WTC11 (cell line): ENCODE results near the gene TIMM10. TPM values are rescaled to one million over a fixed set of nuclear protein-coding genes. Genes with fewer than 3 reads are reported as not detected.
A peak's percentile ranks its signal among the peaks of the same experiment; 100 is the strongest.

Source experiments
- ELF4 ChIP-seq: sonication (generic); formaldehyde crosslinking; IDR thresholded peaks from 2 replicates; pipeline ENCODE4 v1.8.1; 2022; ENCODE audit warnings: low read depth, mild to moderate bottlenecking, moderate library complexity, missing genetic modification reagents
- EMX1 ChIP-seq: fragments of 250-450 bp; sonication (Bioruptor Pico); IDR thresholded peaks from 2 replicates; pipeline ENCODE4 v1.8.0; 2021; ENCODE audit warnings: mild to moderate bottlenecking
- ESRRA ChIP-seq: sonication (generic); formaldehyde crosslinking; IDR thresholded peaks from 2 replicates; pipeline ENCODE4 v1.8.1; 2022; ENCODE audit warnings: mild to moderate bottlenecking, missing genetic modification reagents, borderline replicate concordance
- FOXJ3 ChIP-seq: sonication (generic); formaldehyde crosslinking; IDR thresholded peaks from 2 replicates; pipeline ENCODE4 v1.9.0; 2021; ENCODE audit warnings: missing genetic modification reagents, mild to moderate bottlenecking, borderline replicate concordance
- FOXK1 ChIP-seq: sonication (generic); formaldehyde crosslinking; IDR thresholded peaks from 2 replicates; pipeline ENCODE4 v1.8.0; 2022; ENCODE audit warnings: mild to moderate bottlenecking, moderate library complexity, missing genetic modification reagents
- GTF2I ChIP-seq: fragments of 250-450 bp; sonication (Bioruptor Pico); conservative IDR thresholded peaks from 2 replicates; pipeline ENCODE4 v1.4.0; 2021; ENCODE audit warnings: mild to moderate bottlenecking
- HMGA2 ChIP-seq: fragments of 250-450 bp; sonication (Bioruptor Pico); IDR thresholded peaks from 2 replicates; pipeline ENCODE4 v1.4.0; 2021; ENCODE audit warnings: mild to moderate bottlenecking, moderate library complexity
- JUN ChIP-seq: sonication (generic); formaldehyde crosslinking; IDR thresholded peaks from 2 replicates; pipeline ENCODE4 v1.8.0; 2023; ENCODE audit warnings: mild to moderate bottlenecking, missing genetic modification reagents
- NR1H2 ChIP-seq: sonication (generic); formaldehyde crosslinking; IDR thresholded peaks from 2 replicates; pipeline ENCODE4 v1.9.0; 2021; ENCODE audit warnings: mild to moderate bottlenecking, moderate library complexity, missing genetic modification reagents
- PRRX2 ChIP-seq: fragments of 250-450 bp; sonication (Bioruptor Pico); IDR thresholded peaks from 2 replicates; pipeline ENCODE4 v1.8.0; 2021; ENCODE audit warnings: mild to moderate bottlenecking
- RORB ChIP-seq: fragments of 250-450 bp; sonication (Bioruptor Pico); IDR thresholded peaks from 2 replicates; pipeline ENCODE4 v1.9.0; 2021; ENCODE audit warnings: mild to moderate bottlenecking
- SMAD3 ChIP-seq: sonication (generic); formaldehyde crosslinking; IDR thresholded peaks from 2 replicates; pipeline ENCODE4 v1.8.0; 2022; ENCODE audit warnings: missing genetic modification reagents, mild to moderate bottlenecking, borderline replicate concordance
- SP1 ChIP-seq: sonication (generic); formaldehyde crosslinking; conservative IDR thresholded peaks from 2 replicates; pipeline ENCODE4 v1.8.1; 2022; ENCODE audit warnings: missing genetic modification reagents
- TEAD4 ChIP-seq: sonication (generic); formaldehyde crosslinking; IDR thresholded peaks from 2 replicates; pipeline ENCODE4 v1.8.0; 2022; ENCODE audit warnings: mild to moderate bottlenecking, missing genetic modification reagents
- ZNF263 ChIP-seq: sonication (generic); formaldehyde crosslinking; IDR thresholded peaks from 2 replicates; pipeline ENCODE4 v1.8.1; 2022; ENCODE audit warnings: low read depth, mild to moderate bottlenecking, moderate library complexity, missing genetic modification reagents
- ZNF317 ChIP-seq: sonication (generic); formaldehyde crosslinking; IDR thresholded peaks from 2 replicates; pipeline ENCODE4 v1.8.1; 2023; ENCODE audit warnings: low read depth, mild to moderate bottlenecking, moderate library complexity, missing genetic modification reagents, borderline replicate concordance
- ZNF396 ChIP-seq: fragments of 250-450 bp; sonication (Bioruptor Pico); IDR thresholded peaks from 2 replicates; pipeline ENCODE4 v1.8.0; 2021; ENCODE audit warnings: mild to moderate bottlenecking, moderate library complexity, borderline replicate concordance
- total RNA-seq: library from RNA; stranded (reverse); gene quantifications from 3 replicates; pipeline ENCODE4 v1.2.3, GENCODE V29; 2021
- TF ChIP-seq, protein P1 (sequence below): sonication (generic); formaldehyde crosslinking; IDR thresholded peaks from 2 replicates; pipeline ENCODE4 v1.8.0; 2022; ENCODE audit warnings: mild to moderate bottlenecking, missing genetic modification reagents
- TF ChIP-seq, protein P2 (sequence below): fragments of 250-450 bp; sonication (Bioruptor Pico); IDR thresholded peaks from 2 replicates; pipeline ENCODE4 v1.8.0; 2021; ENCODE audit warnings: mild to moderate bottlenecking
- TF ChIP-seq, protein P3 (sequence below): sonication (generic); formaldehyde crosslinking; IDR thresholded peaks from 2 replicates; pipeline ENCODE4 v1.8.1; 2023; ENCODE audit warnings: mild to moderate bottlenecking, moderate library complexity, missing genetic modification reagents
- TF ChIP-seq, protein P4 (sequence below): sonication (generic); formaldehyde crosslinking; IDR thresholded peaks from 2 replicates; pipeline ENCODE4 v1.8.1; 2023; ENCODE audit warnings: mild to moderate bottlenecking, missing genetic modification reagents, borderline replicate concordance
- TF ChIP-seq, protein P5 (sequence below): sonication (generic); formaldehyde crosslinking; IDR thresholded peaks from 2 replicates; pipeline ENCODE4 v1.8.1; 2022; ENCODE audit warnings: mild to moderate bottlenecking, moderate library complexity, missing genetic modification reagents
- TF ChIP-seq, protein P6 (sequence below): sonication (generic); formaldehyde crosslinking; IDR thresholded peaks from 2 replicates; pipeline ENCODE4 v1.8.0; 2023; ENCODE audit warnings: mild to moderate bottlenecking, missing genetic modification reagents
- TF ChIP-seq, protein P7 (sequence below): fragments of 200-600 bp; IDR thresholded peaks from 2 replicates; pipeline ENCODE4 v1.8.0; 2022; ENCODE audit warnings: antibody characterized with exemption
- TF ChIP-seq, protein P8 (sequence below): fragments of 250-450 bp; sonication (Bioruptor Pico); IDR thresholded peaks from 2 replicates; pipeline ENCODE4 v1.9.0; 2021; ENCODE audit warnings: moderate library complexity, mild to moderate bottlenecking, inconsistent platforms, borderline replicate concordance

Gene TIMM10
- total RNA-seq, 1 experiment from 2014 or later = 92.8 TPM

DNA sequence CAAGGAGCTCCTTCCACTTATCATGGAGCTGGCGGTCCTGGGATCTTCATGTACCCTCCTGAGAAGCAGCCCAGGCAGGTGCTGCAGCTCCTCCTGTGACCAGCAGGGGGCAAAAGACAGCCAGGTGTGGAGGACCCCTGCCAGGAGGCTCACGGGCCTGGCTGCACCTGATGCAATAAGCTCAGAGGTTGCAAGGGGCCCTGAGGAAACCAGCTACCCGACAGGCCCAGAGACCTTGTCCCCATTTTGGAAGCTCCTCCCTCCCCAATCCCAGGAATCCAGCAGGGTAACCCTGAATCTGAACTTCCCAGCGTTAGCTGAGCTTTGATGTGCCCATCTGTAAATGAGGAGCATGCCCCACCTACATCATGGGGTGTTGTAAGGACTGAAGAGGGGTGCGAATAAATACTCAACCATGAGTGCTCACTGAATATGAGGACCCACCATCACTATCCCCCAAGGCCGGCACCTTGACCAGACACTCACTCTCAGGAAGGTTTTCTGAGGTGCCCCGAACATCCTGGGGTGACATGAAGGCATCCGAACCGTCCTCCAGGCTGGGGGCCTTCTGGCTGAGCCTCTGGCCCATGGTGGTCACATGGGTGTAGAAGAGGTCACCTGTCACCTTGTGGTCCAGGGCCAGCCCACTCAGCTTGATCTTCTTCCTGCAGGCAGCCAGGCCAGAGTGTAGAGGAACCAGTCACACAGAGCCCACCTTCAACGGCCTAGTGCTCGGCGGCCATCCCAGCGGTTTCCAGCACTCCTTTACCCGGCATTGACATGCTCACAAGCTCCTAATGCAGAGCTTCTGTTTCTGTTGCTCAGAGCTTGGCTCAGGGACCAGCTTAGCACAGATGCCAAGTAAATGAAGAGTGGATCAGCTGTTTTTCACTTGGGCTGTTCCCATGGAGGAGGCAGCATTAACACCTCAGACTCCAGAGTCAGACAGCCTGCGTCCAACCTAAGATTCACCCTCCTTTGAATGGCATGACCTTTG lies 36.7 kb downstream of the TIMM10 start (continued):
- TF ChIP-seq FOXJ3 = no peak
- TF ChIP-seq, protein P1, sequence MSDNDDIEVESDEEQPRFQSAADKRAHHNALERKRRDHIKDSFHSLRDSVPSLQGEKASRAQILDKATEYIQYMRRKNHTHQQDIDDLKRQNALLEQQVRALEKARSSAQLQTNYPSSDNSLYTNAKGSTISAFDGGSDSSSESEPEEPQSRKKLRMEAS (CRISPR knock-in tag) = peak; percentile 92
- TF ChIP-seq HMGA2 (CRISPR knock-in tag) = no peak
- no peak for TF ChIP-seq NR1H2 (CRISPR knock-in tag)
- TF ChIP-seq JUN (CRISPR knock-in tag) = no peak
- TF ChIP-seq, protein P2, sequence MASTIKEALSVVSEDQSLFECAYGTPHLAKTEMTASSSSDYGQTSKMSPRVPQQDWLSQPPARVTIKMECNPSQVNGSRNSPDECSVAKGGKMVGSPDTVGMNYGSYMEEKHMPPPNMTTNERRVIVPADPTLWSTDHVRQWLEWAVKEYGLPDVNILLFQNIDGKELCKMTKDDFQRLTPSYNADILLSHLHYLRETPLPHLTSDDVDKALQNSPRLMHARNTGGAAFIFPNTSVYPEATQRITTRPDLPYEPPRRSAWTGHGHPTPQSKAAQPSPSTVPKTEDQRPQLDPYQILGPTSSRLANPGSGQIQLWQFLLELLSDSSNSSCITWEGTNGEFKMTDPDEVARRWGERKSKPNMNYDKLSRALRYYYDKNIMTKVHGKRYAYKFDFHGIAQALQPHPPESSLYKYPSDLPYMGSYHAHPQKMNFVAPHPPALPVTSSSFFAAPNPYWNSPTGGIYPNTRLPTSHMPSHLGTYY (CRISPR knock-in tag) = no peak
- TF ChIP-seq, protein P3, sequence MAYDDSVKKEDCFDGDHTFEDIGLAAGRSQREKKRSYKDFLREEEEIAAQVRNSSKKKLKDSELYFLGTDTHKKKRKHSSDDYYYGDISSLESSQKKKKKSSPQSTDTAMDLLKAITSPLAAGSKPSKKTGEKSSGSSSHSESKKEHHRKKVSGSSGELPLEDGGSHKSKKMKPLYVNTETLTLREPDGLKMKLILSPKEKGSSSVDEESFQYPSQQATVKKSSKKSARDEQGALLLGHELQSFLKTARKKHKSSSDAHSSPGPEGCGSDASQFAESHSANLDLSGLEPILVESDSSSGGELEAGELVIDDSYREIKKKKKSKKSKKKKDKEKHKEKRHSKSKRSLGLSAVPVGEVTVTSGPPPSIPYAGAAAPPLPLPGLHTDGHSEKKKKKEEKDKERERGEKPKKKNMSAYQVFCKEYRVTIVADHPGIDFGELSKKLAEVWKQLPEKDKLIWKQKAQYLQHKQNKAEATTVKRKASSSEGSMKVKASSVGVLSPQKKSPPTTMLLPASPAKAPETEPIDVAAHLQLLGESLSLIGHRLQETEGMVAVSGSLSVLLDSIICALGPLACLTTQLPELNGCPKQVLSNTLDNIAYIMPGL (CRISPR knock-in tag) = peak; percentile 55; the same call in 1 of the 2 replicates
- no peak for TF ChIP-seq FOXK1
- no peak for TF ChIP-seq SP1
- TF ChIP-seq, protein P4, sequence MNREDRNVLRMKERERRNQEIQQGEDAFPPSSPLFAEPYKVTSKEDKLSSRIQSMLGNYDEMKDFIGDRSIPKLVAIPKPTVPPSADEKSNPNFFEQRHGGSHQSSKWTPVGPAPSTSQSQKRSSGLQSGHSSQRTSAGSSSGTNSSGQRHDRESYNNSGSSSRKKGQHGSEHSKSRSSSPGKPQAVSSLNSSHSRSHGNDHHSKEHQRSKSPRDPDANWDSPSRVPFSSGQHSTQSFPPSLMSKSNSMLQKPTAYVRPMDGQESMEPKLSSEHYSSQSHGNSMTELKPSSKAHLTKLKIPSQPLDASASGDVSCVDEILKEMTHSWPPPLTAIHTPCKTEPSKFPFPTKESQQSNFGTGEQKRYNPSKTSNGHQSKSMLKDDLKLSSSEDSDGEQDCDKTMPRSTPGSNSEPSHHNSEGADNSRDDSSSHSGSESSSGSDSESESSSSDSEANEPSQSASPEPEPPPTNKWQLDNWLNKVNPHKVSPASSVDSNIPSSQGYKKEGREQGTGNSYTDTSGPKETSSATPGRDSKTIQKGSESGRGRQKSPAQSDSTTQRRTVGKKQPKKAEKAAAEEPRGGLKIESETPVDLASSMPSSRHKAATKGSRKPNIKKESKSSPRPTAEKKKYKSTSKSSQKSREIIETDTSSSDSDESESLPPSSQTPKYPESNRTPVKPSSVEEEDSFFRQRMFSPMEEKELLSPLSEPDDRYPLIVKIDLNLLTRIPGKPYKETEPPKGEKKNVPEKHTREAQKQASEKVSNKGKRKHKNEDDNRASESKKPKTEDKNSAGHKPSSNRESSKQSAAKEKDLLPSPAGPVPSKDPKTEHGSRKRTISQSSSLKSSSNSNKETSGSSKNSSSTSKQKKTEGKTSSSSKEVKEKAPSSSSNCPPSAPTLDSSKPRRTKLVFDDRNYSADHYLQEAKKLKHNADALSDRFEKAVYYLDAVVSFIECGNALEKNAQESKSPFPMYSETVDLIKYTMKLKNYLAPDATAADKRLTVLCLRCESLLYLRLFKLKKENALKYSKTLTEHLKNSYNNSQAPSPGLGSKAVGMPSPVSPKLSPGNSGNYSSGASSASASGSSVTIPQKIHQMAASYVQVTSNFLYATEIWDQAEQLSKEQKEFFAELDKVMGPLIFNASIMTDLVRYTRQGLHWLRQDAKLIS (CRISPR knock-in tag) = no peak
- no peak for TF ChIP-seq RORB
- no peak for TF ChIP-seq PRRX2 (CRISPR knock-in tag)
- TF ChIP-seq, protein P5, sequence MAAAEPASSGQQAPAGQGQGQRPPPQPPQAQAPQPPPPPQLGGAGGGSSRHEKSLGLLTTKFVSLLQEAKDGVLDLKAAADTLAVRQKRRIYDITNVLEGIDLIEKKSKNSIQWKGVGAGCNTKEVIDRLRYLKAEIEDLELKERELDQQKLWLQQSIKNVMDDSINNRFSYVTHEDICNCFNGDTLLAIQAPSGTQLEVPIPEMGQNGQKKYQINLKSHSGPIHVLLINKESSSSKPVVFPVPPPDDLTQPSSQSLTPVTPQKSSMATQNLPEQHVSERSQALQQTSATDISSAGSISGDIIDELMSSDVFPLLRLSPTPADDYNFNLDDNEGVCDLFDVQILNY = 0 out of 2 replicates have a peak, but pooled peaks have one; percentile 53
- TF ChIP-seq, protein P6, sequence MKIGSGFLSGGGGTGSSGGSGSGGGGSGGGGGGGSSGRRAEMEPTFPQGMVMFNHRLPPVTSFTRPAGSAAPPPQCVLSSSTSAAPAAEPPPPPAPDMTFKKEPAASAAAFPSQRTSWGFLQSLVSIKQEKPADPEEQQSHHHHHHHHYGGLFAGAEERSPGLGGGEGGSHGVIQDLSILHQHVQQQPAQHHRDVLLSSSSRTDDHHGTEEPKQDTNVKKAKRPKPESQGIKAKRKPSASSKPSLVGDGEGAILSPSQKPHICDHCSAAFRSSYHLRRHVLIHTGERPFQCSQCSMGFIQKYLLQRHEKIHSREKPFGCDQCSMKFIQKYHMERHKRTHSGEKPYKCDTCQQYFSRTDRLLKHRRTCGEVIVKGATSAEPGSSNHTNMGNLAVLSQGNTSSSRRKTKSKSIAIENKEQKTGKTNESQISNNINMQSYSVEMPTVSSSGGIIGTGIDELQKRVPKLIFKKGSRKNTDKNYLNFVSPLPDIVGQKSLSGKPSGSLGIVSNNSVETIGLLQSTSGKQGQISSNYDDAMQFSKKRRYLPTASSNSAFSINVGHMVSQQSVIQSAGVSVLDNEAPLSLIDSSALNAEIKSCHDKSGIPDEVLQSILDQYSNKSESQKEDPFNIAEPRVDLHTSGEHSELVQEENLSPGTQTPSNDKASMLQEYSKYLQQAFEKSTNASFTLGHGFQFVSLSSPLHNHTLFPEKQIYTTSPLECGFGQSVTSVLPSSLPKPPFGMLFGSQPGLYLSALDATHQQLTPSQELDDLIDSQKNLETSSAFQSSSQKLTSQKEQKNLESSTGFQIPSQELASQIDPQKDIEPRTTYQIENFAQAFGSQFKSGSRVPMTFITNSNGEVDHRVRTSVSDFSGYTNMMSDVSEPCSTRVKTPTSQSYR (CRISPR knock-in tag) = no peak
- no peak for TF ChIP-seq ESRRA (CRISPR knock-in tag)
- TF ChIP-seq, protein P7, sequence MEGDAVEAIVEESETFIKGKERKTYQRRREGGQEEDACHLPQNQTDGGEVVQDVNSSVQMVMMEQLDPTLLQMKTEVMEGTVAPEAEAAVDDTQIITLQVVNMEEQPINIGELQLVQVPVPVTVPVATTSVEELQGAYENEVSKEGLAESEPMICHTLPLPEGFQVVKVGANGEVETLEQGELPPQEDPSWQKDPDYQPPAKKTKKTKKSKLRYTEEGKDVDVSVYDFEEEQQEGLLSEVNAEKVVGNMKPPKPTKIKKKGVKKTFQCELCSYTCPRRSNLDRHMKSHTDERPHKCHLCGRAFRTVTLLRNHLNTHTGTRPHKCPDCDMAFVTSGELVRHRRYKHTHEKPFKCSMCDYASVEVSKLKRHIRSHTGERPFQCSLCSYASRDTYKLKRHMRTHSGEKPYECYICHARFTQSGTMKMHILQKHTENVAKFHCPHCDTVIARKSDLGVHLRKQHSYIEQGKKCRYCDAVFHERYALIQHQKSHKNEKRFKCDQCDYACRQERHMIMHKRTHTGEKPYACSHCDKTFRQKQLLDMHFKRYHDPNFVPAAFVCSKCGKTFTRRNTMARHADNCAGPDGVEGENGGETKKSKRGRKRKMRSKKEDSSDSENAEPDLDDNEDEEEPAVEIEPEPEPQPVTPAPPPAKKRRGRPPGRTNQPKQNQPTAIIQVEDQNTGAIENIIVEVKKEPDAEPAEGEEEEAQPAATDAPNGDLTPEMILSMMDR = peak; percentile 93
- peak; percentile 83; the same call in 1 of the 2 replicates for TF ChIP-seq EMX1
- no peak for TF ChIP-seq ZNF317 (CRISPR knock-in tag)
- no peak for TF ChIP-seq GTF2I
- no peak for TF ChIP-seq ELF4
- no peak for TF ChIP-seq ZNF396
- TF ChIP-seq, protein P8, sequence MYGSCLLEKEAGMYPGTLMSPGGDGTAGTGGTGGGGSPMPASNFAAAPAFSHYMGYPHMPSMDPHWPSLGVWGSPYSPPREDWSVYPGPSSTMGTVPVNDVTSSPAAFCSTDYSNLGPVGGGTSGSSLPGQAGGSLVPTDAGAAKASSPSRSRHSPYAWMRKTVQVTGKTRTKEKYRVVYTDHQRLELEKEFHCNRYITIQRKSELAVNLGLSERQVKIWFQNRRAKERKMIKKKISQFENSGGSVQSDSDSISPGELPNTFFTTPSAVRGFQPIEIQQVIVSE (CRISPR knock-in tag) = no peak
- no peak for TF ChIP-seq ZNF263 (CRISPR knock-in tag)
- TF ChIP-seq SMAD3 (CRISPR knock-in tag) = no peak
- no peak; the same call in 1 of the 2 replicates for TF ChIP-seq TEAD4
